Measurements from ENCODE around the gene APH1B.

The APH1B gene

GRCh38 chr15:63252292-63252691, 25.1 kb upstream of the APH1B start:
- DNase-seq (ENCODE audit: low read depth in 3 of 3) = no peak

GRCh38 chr15:63254991-63255390, 22.4 kb upstream of the APH1B start:
- DNase-seq (ENCODE audit: low read depth in 3 of 3) = no peak

- no peak for DNase-seq (ENCODE audit: low read depth in 3 of 3)
These were observed 21.9 kb upstream of the APH1B start for GRCh38 chr15:63255489-63255990.

GRCh38 chr15:63256433-63257274, 20.8 kb upstream of the APH1B start:
- DNase-seq (ENCODE audit: low read depth in 3 of 3) = no peak

- DNase-seq (ENCODE audit: low read depth in 3 of 3) = no peak
These were observed 18.7 kb upstream of the APH1B start for GRCh38 chr15:63258658-63259057.

- DNase-seq (ENCODE audit: low read depth in 3 of 3) = no peak
These were observed 16.6 kb upstream of the APH1B start for GRCh38 chr15:63260791-63261190.

- no peak for DNase-seq (ENCODE audit: low read depth in 3 of 3)
These were observed 16.1 kb upstream of the APH1B start for GRCh38 chr15:63261311-63261710.

- DNase-seq (ENCODE audit: low read depth in 3 of 3) = no peak
These were observed 13.9 kb upstream of the APH1B start for GRCh38 chr15:63263519-63263918.

GRCh38 chr15:63264688-63265293, 12.6 kb upstream of the APH1B start:
- no peak for DNase-seq (ENCODE audit: low read depth in 3 of 3)

- no peak for DNase-seq (ENCODE audit: low read depth in 3 of 3)
These were observed 3.0 kb upstream of the APH1B start for GRCh38 chr15:63274427-63274826.

- no peak for DNase-seq (ENCODE audit: low read depth in 3 of 3)
These were observed 915 bp upstream of the APH1B start for GRCh38 chr15:63276342-63277037.

- no peak for DNase-seq (ENCODE audit: low read depth in 3 of 3)
These were observed 570 bp downstream of the APH1B start for GRCh38 chr15:63277893-63278456.

- no peak for DNase-seq (ENCODE audit: low read depth in 3 of 3)
These were observed 5.7 kb downstream of the APH1B start for GRCh38 chr15:63283126-63283525.

GRCh38 chr15:63284335-63284734, 6.9 kb downstream of the APH1B start:
- DNase-seq (ENCODE audit: low read depth in 3 of 3) = no peak

GRCh38 chr15:63287109-63287508, 9.7 kb downstream of the APH1B start:
- no peak for DNase-seq (ENCODE audit: low read depth in 3 of 3)

GRCh38 chr15:63288342-63288741, 10.9 kb downstream of the APH1B start:
- DNase-seq (ENCODE audit: low read depth in 3 of 3) = no peak

- DNase-seq (ENCODE audit: low read depth in 3 of 3) = no peak
These were observed 11.5 kb downstream of the APH1B start for GRCh38 chr15:63288778-63289378.

GRCh38 chr15:63291507-63291906, 14.1 kb downstream of the APH1B start:
- DNase-seq (ENCODE audit: low read depth in 3 of 3) = no peak

- no peak for DNase-seq (ENCODE audit: low read depth in 3 of 3)
These were observed 14.8 kb downstream of the APH1B start for GRCh38 chr15:63292241-63292640.

- DNase-seq (ENCODE audit: low read depth in 3 of 3) = no peak
These were observed 15.4 kb downstream of the APH1B start for GRCh38 chr15:63292771-63293170.

GRCh38 chr15:63294359-63294758, 17.0 kb downstream of the APH1B start:
- DNase-seq (ENCODE audit: low read depth in 3 of 3) = no peak

- DNase-seq (ENCODE audit: low read depth in 3 of 3) = no peak
These were observed 17.9 kb downstream of the APH1B start for GRCh38 chr15:63295341-63295740.
